Activated CD4-positive, alpha-beta memory T cell treated with anti-CD3 and anti-CD28 coated beads for 36 hours (primary cell): ENCODE measurements around the gene CAND2. TPM values are rescaled to one million over a fixed set of nuclear protein-coding genes. Genes with fewer than 3 reads are reported as not detected.

Experiments used
- CTCF ChIA-PET: fragments of 350-600 bp; sonication (Branson Sonifier 250); formaldehyde crosslinking; loops from one replicate; lab custom pipeline; 2021; ENCODE audit warnings: antibody characterized with exemption, inconsistent platforms; lab: Charles Lee
- POLR2A ChIA-PET: fragments of 350-600 bp; sonication (Branson Sonifier 250); formaldehyde crosslinking; loops from one replicate; lab custom pipeline; 2021; ENCODE audit warnings: antibody characterized with exemption; lab: Charles Lee
- DNase-seq: peaks from one replicate; pipeline ENCODE4 v3.0.0-alpha.2; 2020
- H3K27ac Mint-ChIP-seq: one replicate; pipeline ENCODE4 v1.8.0; 2021; ENCODE audit warnings: mixed read lengths
- H3K27me3 Mint-ChIP-seq: one replicate; pipeline ENCODE4 v1.8.0; 2021; ENCODE audit warnings: mixed read lengths
- H3K36me3 Mint-ChIP-seq: one replicate; pipeline ENCODE4 v1.8.0; 2021; ENCODE audit warnings: mixed read lengths
- H3K4me1 Mint-ChIP-seq: one replicate; pipeline ENCODE4 v1.8.0; 2021; ENCODE audit warnings: low read depth, mixed read lengths
- H3K4me3 Mint-ChIP-seq: one replicate; pipeline ENCODE4 v1.8.0; 2021; ENCODE audit warnings: mild to moderate bottlenecking, mixed read lengths
- H3K9me3 Mint-ChIP-seq: one replicate; pipeline ENCODE4 v1.8.0; 2021; ENCODE audit warnings: mixed read lengths
- intact Hi-C: fragments of 100-400 bp; cut with micrococcal nuclease; formaldehyde crosslinking; loops from one replicate; pipeline ENCODE4 v1.15.1; 2023
- total RNA-seq, 2 experiments: library from RNA; stranded (reverse); gene quantifications; one replicate each; pipeline ENCODE4 v1.2.3, GENCODE V29; 2021

Gene CAND2
- total RNA-seq, 2 experiments from 2014 or later = 1.2 to 1.6 TPM

- no peak overlapping the region for H3K4me3 Mint-ChIP-seq
- no peak for DNase-seq
- H3K9me3 Mint-ChIP-seq = no peaks in the 10 kb centered on the region
- ChIA-PET POLR2A (interaction anchor here (1.7 kb wide), 1 partner anchor 14 kb away, joined by 5 read pairs; no protein-coding TSS in a partner anchor), CTCF (interaction anchor here (0.9 kb wide), 1 partner anchor 8 kb away, joined by 5 read pairs; no protein-coding TSS in a partner anchor)
- no peaks in the 10 kb centered on the region for H3K27me3 Mint-ChIP-seq
- H3K4me1 Mint-ChIP-seq = no peaks in the 10 kb centered on the region
- H3K27ac Mint-ChIP-seq = no peak overlapping the region
- intact Hi-C loops = no loop called here
- no peaks in the 10 kb centered on the region for H3K36me3 Mint-ChIP-seq
These were observed 22.3 kb downstream of the CAND2 start for GRCh38 chr3:12818773-12819172.

- DNase-seq = no peak
- no peaks in the 10 kb centered on the region for H3K4me1 Mint-ChIP-seq
- H3K9me3 Mint-ChIP-seq = no peaks in the 10 kb centered on the region
- H3K36me3 Mint-ChIP-seq = no peaks in the 10 kb centered on the region
- POLR2A ChIA-PET = no interaction called here
- no peak overlapping the region for H3K27ac Mint-ChIP-seq
- no peaks in the 10 kb centered on the region for H3K27me3 Mint-ChIP-seq
- H3K4me3 Mint-ChIP-seq = no peak overlapping the region
- CTCF ChIA-PET = interaction anchor here (1.1 to 1.2 kb wide), 2 partner anchors 12 to 19 kb away, joined by 6 to 10 read pairs; partner anchors contain the start of gene RPL32
- intact Hi-C loops = no loop called here
These were observed 26.4 kb downstream of the CAND2 start for GRCh38 chr3:12822725-12823373.

GRCh38 chr3:12824299-12824698 is 27.8 kb downstream of the CAND2 start:
- H3K27ac Mint-ChIP-seq = no peak overlapping the region
- DNase-seq = no peak
- ChIA-PET POLR2A (no interaction called here), CTCF (no interaction called here)
- intact Hi-C loops = no loop called here
- no peaks in the 10 kb centered on the region for H3K4me1 Mint-ChIP-seq
- no peaks in the 10 kb centered on the region for H3K9me3 Mint-ChIP-seq
- H3K36me3 Mint-ChIP-seq = no peaks in the 10 kb centered on the region
- H3K27me3 Mint-ChIP-seq = no peaks in the 10 kb centered on the region
- no peak overlapping the region for H3K4me3 Mint-ChIP-seq

GRCh38 chr3:12825156-12825555 is 28.7 kb downstream of the CAND2 start:
- Mint-ChIP-seq H3K4me3 (no peak overlapping the region), H3K4me1 (no peaks in the 10 kb centered on the region), H3K27ac (no peak overlapping the region), H3K27me3 (no peaks in the 10 kb centered on the region), H3K36me3 (no peaks in the 10 kb centered on the region), H3K9me3 (no peaks in the 10 kb centered on the region)
- intact Hi-C loops = no loop called here
- CTCF ChIA-PET = interaction anchor here (2.0 kb wide), 1 partner anchor 15 kb away, joined by 9 read pairs; no protein-coding TSS in a partner anchor
- POLR2A ChIA-PET = no interaction called here
- no peak for DNase-seq

- H3K9me3 Mint-ChIP-seq = no peaks in the 10 kb centered on the region
- H3K27ac Mint-ChIP-seq = no peak overlapping the region
- H3K36me3 Mint-ChIP-seq = peaks cover 13% of the 10 kb centered on the region
- H3K27me3 Mint-ChIP-seq = no peaks in the 10 kb centered on the region
- ChIA-PET CTCF (no interaction called here), POLR2A (no interaction called here)
- no peak overlapping the region for H3K4me3 Mint-ChIP-seq
- DNase-seq = no peak
- no peaks in the 10 kb centered on the region for H3K4me1 Mint-ChIP-seq
- intact Hi-C loops = no loop called here
These were observed 32.3 kb downstream of the CAND2 start for GRCh38 chr3:12828751-12829150.

GRCh38 chr3:12829404-12829803 is 32.9 kb downstream of the CAND2 start:
- DNase-seq = no peak
- no peak overlapping the region for H3K27ac Mint-ChIP-seq
- no peaks in the 10 kb centered on the region for H3K4me1 Mint-ChIP-seq
- intact Hi-C loops = no loop called here
- H3K36me3 Mint-ChIP-seq = peaks cover 20% of the 10 kb centered on the region
- ChIA-PET POLR2A (no interaction called here), CTCF (no interaction called here)
- no peak overlapping the region for H3K4me3 Mint-ChIP-seq
- no peaks in the 10 kb centered on the region for H3K27me3 Mint-ChIP-seq
- H3K9me3 Mint-ChIP-seq = no peaks in the 10 kb centered on the region

- Mint-ChIP-seq H3K36me3 (peaks cover 27% of the 10 kb centered on the region), H3K9me3 (no peaks in the 10 kb centered on the region), H3K27me3 (no peaks in the 10 kb centered on the region), H3K4me3 (no peak overlapping the region), H3K27ac (no peak overlapping the region), H3K4me1 (no peaks in the 10 kb centered on the region)
- intact Hi-C loops = no loop called here
- ChIA-PET POLR2A (no interaction called here), CTCF (interaction anchor here (0.7 to 0.9 kb wide), 2 partner anchors 21 to 25 kb away, joined by 3 read pairs; no protein-coding TSS in a partner anchor)
- no peak for DNase-seq
These were observed 33.7 kb downstream of the CAND2 start for GRCh38 chr3:12829886-12830784.

GRCh38 chr3:12830785-12831156 is 34.3 kb downstream of the CAND2 start:
- Mint-ChIP-seq H3K4me1 (no peaks in the 10 kb centered on the region), H3K36me3 (peaks cover 34% of the 10 kb centered on the region), H3K9me3 (no peaks in the 10 kb centered on the region), H3K4me3 (no peak overlapping the region), H3K27me3 (no peaks in the 10 kb centered on the region), H3K27ac (no peak overlapping the region)
- POLR2A ChIA-PET = no interaction called here
- CTCF ChIA-PET = interaction anchor here (0.7 kb wide), 1 partner anchor 21 kb away, joined by 3 read pairs; no protein-coding TSS in a partner anchor
- DNase-seq = no peak
- intact Hi-C loops = no loop called here

- Mint-ChIP-seq H3K4me1 (peaks cover 4% of the 10 kb centered on the region), H3K27ac (peak overlapping the region; percentile 7), H3K36me3 (peaks cover 37% of the 10 kb centered on the region), H3K9me3 (no peaks in the 10 kb centered on the region), H3K27me3 (no peaks in the 10 kb centered on the region), H3K4me3 (no peak overlapping the region)
- ChIA-PET CTCF (no interaction called here), POLR2A (no interaction called here)
- DNase-seq = no peak
- intact Hi-C loops = no loop called here
These were observed 34.9 kb downstream of the CAND2 start for GRCh38 chr3:12831301-12831866.

GRCh38 chr3:12832350-12833221 is 36.1 kb downstream of the CAND2 start:
- POLR2A ChIA-PET = interaction anchor here (1.2 to 2.6 kb wide), 4 partner anchors 9 to 117 kb away, joined by 3 to 13 read pairs (median 6); partner anchors contain the start of gene RPL32
- Mint-ChIP-seq H3K4me3 (no peak overlapping the region), H3K4me1 (peaks cover 14% of the 10 kb centered on the region), H3K27ac (no peak overlapping the region), H3K9me3 (no peaks in the 10 kb centered on the region), H3K36me3 (peaks cover 49% of the 10 kb centered on the region), H3K27me3 (no peaks in the 10 kb centered on the region)
- intact Hi-C loops = no loop called here
- DNase-seq = no peak
- CTCF ChIA-PET = interaction anchor here (1.1 to 2.8 kb wide), 4 partner anchors 9 to 59 kb away, joined by 3 to 14 read pairs (median 4); partner anchors contain the start of gene RPL32
